Kasumi-1 (cell line): Measurements from ENCODE around the gene EZH2.

Experiments used
- DNase-seq, 2 experiments: peaks; one replicate each; lab custom pipeline; 2025; lab: John Stamatoyannopoulos, UW

Gene EZH2

DNA sequence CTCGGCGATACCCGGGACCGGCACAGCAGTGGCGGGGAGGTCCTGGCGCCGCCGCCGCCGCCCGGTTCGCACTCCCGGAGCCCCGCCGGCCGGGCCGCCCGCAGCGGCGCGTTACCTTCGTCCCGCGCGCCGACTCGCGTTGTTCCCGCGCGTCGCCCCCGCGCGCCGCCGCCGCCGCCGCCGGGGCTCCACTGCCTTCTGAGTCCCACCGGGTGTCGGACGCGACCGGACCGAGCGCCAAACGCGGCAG lies at the start of gene EZH2:
Gene EZH2, minus strand, starts transcription at position 243 of the 250 bp plus-strand sequence. CDS start 36,993 bp downstream, outside the sequence.
- DNase-seq: no peak

DNA sequence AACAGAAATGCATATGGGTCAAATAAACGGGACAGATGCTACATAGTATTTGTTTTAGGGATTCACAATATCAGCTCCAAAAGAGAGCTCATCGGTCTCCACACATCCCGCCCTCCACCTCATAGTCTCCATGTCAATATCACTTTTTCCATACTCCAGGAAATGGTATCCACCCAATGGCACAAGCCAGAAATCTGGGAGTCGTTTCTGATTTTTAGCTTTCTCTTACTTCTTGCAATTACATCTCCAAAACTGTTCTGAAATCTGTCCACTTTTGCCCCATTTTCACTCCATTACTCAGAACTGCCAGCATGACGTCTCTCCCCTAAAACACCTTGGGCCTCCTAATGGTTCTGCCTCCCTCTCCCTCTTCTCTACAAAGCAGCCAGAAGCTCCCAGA lies 47.4 kb upstream of the EZH2 start:
- DNase-seq: no peak

DNA sequence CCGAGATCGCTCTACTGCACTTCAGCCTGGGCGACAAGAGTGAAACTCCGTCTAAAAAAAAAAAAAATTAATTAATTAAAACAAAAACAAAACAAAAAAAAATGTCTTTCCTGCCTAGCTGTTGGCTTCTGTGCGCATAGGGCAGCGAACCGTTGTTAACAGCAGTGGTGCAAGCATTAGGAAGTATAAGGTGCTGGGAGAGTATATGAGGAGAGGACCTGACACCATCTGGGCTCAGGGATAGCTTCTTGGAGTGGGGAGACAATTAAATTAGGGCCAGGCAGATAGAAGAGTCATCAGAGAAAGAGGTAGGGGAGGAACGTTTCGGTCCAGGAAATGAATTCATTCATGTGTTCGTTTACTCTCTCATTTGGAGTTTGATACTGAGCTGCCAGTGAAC lies 46.2 kb upstream of the EZH2 start:
- no peak for DNase-seq

DNA sequence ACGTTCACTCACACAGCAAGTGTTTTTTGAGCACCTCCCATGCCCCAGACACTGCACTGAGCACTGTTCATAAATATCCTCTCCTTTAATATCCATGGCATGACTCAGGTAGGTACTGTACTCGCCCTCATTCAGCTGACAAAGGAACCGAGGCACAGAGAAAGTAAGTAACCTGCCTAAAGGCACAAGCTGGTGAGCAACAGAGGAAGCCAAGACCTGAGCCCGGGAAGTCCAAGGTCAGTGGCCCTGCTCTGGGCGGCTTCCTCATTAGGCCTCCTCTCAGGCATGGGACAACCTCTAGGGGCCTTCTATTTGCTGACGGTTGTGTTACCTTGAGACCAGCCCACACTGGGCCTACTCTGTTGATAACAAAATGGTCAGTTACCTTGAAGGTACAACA lies 45.1 kb upstream of the EZH2 start:
- no peak for DNase-seq

DNA sequence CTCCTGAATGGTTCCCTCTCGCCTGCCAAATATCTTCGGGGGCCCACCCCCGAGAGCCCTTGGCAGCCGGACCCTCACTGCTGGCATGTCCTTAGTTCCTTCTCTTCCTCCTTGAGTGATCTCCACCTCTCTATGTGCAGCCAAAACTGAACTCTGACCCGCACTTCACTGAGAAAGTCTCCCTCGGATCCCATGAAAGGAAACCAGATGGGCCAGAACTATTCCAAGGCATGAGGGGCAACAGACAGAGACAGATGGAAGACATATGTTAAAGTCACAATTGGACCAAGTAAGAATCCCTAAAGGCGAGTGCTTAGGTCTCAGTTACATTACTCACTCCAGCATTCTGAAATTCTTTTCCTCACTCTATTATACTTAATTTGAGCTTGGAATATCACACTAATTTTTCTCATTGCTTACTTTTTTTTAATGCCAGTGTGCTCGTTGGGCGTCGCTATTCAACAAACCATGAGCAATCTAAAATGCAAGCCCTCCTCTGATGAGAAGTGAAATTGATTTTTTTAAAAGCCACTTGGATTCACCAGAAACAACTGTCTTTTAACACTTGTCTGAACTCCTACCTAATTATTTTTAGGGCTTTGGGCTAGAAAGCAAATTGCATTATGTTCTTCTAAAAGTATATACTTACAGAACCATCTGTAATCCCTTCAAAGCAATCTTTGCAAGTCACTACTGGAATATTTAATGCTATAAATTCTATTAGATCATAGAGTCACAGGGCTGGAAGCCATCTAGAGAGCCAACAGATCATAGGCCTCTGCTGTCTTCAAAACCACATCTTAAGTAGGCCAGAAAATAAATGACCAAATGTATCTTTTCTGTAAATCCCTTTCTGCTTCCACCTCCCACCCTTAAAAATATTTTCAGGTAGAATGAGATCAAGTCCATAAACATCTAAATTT lies 43.3 kb upstream of the EZH2 start:
- no peak for DNase-seq

DNA sequence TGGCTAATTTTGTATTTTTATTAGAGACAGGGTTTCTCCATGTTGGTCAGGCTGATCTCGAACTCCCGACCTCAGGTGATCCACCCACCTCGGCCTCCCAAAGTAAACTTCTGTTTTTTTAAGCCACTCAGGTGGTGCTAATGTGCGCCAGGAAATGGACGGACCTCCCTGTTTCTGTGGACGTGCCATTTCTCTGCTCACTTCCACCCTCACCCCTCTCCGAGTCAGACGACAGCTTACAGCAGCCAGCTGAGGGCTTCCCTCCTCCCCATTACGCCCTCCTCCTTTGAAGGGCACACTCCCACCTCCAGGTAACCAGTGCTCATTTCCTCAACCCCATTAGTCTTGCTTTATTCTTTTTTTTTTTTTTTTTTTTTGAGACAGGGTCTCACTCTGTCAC lies 41.7 kb upstream of the EZH2 start:
- DNase-seq: no peak

DNA sequence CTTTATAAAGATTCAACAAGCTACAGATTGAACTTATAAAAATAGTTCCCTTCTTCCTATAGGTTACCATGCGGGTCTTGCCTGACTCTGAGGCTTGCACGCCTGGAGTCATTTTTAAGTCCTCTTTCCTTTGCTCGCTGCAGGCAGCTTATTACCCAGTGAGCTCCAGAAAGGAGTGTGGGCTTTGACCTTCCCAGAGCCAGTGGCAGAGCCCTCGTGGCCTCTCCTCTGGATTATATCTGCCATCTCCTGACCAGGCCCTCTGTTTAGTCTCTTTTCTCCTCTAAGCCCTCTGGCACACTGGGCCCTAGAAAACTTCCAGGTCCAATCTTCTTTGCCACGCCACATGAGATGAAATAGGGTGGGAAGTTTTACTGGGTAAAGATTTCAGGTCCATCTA lies 39.9 kb upstream of the EZH2 start:
- no peak for DNase-seq

DNA sequence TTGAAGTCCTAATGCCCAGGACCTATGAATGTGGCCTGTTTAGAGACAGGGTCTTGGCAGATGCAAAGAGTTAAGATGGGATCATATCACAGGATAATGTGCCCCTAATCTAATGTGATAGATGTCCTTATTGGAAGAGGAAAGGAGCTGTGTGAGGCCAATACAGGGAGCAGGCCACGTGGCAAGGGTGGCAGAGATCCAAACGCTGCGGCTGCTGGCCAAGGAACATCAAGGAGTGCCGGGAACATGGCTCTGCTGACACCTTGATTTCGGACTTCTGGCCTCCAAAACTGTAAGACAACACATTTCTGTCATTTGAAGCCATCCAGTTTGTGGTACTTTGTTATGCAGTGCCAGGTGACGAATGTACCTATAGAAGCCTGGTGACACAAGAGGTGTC lies 37.7 kb upstream of the EZH2 start:
- DNase-seq: no peak

DNA sequence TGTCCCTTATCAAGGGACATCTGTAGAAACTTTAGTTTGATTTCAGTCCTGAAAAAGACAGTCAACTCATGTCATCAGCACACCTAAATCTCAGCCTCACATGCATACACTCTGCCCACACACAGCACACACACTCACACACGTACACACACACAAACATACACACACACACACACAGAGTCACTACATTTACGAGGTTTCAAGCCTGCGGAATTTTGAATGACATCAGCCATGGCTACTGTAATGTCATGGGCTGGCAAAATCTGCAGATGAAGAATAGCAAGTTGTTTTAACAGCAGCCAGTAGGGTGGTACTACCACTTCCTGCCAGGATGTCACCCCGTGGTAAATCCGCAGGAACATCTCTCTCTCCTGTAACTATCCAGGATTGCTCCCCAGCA lies 37.1 kb upstream of the EZH2 start:
- DNase-seq: no peak

DNA sequence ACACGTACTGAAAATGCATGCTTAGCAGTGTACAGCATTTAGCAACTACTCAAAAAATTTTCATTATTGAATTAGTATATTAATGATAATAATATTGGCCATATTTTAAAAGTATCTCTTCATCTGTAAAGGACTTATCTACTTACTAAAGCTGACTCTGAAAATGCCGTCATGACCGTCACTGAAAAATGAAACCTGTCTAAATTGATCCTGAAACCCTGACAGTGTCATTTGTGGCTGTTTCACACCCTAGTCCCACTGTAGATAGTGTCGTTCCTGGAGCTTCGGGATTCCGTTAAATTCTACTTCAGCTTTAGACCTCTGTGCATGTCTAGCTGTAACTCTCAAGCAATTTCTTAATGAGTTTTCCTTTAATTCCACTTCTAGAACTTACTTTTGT lies 35.8 kb upstream of the EZH2 start:
- DNase-seq: no peak

DNA sequence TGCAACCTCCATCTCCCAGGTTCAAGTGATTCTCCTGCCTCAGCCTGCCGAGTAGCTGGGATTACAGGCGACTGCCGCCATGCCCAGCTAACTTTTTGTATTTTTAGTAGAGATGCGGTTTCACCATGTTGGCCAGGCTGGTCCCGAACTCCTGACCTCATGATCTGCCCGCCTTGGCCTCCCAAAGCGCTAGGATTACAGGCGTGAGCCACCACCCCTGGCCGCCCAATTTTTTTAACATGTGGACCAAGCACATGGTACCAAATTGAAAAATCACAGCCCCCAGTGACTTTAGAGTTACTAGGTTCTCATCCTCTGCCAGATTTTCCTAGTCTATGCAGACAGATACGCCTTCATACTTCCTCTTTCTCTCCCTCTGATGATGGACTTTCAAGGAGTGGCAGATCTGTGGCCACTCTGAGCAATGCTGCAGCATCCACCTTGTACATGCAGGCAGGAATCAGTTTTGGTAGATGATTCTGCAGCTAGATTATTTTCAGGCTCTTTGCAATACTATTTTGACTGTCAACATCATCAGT lies 34.0 kb upstream of the EZH2 start:
- peak in 1 of 2 experiments; percentile 28 for DNase-seq

DNA sequence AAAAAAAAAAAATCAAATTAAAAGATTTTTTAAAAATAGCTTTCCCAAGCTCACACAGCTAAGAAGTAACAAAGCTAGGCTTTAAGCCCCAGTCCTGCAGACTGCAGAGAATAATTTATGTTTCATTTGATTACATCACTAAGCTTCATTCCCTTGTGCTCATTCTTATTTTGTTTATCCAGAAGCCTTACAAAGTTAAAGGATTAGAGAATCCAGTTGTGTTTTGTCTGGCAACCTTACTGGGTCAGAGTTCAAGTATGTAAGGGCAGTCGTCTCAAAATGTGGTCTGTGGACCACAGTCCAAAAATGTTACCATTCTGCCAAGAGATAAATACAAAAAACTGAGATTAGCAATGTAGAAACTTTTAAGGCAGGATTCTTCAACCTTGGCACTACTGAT lies 32.1 kb upstream of the EZH2 start:
- DNase-seq: no peak

DNA sequence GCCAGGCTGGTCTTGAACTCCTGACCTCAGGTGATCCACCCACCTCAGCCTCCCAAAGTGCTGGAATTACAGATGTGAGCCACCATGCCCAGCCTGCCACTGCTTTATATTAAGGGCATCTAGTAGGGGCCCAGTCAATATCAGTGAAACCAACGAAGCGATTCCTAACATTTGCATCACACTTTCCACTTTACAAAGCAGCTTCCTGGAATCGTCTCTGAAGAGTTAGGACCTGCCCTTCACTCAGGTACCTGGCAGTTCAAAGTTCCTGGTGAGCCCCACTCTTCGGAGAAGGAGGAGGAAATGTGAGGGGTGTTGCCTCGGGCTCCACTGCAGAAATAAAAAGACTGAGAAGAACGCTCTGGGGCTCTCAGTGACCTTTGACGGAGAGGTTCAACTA lies 31.1 kb upstream of the EZH2 start:
- DNase-seq: no peak

DNA sequence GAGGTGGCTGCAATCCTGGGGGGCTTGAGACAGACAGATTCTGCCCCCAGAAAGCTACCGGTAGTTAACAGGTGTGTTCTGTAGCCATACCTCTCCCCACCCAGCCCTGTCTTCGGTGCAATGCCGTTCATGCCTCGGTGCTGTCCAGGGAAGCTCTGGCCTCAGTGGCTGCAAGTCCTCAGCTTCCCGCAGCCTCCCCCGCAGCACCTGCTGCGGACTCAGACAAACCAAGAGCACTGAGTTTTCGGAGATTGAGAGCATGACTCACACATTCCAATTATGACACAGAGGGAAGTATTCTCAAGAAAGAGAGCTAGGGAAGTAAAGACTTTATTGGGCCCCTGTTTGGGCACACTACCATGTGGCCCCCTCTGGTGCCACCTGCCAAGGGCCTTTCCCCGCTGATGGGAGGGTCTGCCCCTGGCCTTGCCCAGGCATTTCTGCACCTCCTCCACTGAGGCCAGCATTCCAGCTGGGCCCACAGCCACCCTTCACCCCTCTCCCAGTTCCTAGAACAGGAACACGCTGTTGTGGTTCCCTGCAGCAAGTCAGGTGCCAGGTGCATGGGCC lies 30.2 kb upstream of the EZH2 start:
- no peak for DNase-seq

DNA sequence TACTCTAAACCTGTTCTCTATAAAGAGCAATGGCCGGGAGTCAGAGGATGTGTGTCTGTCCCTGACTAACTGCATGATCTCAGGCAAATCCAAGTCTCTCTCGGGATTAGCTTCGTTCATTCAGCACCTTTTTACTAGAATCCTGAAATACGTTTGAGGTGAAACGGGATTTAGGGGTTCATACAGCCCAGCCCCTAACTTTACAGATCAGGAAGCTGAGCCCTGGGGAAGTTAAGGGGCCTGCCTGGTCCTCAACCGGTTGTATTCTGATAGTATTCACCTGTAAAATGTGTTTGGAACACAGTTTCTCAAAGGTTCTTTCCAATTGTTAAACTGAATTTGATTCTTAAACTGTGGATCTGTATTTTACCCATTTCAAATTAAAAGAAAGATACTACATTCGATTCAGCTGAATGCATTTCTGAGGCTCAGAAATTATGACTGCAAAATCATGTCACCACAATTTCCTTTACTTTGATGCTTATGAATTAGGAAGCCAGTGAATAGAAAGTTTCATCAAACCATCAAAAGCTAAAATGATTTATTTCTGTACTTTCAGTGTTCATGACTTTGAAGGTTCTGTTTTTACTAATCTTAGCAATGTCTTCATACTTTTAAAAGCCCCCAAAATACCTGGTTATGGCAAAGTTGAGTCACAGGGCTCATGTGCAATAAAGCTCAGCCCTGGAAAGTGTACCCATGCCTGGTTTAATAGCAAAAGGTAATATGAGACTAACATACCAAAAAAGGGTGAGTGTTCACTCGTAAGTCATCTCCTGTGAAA lies 28.9 kb upstream of the EZH2 start:
- no peak for DNase-seq

DNA sequence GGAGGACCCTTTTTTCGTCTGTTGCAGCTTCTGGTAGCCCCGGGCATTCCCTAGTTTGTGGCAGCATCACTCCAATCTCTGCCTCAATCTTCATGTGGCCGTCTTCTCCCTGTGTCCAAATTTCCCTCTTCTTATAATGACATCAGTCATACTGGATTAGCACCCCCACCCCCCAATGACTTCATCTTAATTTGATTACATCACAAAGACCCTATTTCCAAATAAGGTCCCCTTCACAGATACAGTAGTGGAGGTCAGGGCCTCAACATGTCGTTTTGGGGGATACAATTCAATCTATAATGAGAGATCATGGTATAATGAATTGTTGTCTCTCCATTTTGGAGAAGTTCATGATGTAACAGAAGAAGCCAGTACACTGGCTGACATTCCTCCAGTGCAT lies 28.1 kb upstream of the EZH2 start:
- DNase-seq: no peak

DNA sequence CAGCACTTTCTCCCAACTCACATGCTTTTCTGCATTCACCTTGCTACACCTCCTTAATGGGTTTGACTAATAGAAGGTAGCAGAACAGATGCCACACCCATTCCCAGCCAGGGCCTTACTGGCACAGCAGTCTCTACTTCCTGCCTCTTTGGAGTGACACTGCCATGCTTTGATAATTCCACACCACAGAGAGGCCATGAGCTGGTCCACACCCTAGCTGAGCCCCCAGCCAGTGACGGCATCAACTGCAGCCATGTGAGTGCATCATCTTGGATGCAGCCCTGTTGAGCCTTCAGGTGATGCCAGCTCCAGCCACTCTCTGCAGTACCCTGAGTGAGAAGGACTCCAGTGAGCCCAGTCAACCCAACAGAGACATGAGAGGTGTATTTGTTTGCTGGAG lies 27.5 kb upstream of the EZH2 start:
- DNase-seq: no peak

DNA sequence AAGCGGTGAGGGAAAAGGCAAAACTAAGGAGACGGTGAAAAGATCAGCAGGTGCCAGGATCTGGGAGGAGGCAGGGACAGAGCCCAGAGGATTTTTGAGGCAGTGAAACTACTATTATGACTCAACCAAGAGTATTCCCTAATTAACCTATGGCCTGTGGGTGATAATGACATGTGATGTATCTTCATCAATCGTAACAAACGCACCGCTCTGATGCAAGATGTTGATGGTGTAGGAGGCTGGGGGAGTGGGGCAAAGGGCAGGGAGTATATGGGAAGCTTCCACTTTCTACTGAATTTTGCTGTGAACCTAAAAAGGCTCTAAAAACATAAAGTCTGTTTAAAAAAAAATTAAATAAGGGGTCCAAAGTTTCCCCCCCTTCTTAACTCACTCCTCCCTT lies 25.5 kb upstream of the EZH2 start:
- no peak for DNase-seq

DNA sequence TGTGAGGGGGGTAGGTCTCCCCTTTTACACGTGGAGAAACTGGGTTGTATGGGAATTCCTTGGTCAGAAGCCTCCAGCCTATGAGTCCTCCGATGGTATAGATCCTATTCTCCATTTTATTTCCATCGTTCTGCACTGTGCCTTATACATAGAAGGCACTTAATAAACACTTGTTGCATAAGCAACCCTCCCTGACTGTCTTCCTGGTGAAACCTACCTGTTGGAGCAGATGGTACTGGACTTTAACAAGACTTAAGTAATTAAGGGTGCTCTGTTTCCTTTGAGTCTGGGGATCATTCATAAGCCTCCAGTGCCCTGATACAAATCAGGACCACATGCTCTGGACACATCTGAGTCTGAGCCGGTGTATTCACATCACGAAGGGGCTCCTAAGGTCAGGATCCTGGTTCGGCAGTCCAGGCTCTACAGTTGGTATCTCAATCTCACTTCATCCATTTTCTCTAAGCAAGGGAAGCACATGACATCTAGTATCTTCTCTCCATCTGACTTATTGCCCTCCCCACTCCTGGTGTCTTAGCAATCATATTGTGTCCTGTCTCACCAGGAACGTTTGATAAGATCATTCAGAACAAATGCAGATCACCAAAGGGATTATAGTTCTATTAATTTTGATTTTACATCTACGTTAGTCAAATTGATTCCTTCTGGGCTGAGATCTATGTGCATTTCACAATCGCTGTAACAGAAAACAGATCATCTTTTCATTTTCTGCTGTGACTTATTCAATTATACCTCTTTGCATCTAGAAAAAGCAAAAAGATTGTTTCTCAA lies 22.8 kb upstream of the EZH2 start:
- DNase-seq: no peak

DNA sequence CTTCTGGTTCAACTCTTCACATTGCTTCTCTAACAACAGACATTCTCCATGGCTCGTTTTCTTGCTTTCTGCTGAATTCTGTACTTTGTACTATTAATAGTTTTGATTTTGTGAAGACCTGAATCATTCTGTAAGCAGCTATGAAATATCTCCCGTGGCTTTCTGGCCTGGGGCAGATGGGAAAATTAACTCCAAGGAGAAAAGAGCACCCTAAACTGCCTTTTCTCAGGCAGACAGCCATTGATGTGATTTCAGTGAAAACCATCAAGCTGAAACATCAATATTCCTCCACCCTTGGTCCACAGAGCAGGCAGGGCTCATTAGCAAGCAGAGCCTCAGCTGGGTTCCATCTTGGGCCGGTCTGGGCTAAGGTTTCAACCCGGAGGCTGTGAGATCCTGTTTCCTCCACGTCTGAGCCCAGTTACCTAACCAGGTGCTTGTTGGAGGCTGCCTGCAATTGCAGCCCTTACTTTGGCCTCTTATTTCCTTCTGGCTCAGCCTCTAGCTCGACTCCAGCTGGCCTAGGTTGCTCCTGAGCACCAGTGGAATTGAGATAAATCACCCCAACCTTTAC lies 21.1 kb upstream of the EZH2 start:
- no peak for DNase-seq

DNA sequence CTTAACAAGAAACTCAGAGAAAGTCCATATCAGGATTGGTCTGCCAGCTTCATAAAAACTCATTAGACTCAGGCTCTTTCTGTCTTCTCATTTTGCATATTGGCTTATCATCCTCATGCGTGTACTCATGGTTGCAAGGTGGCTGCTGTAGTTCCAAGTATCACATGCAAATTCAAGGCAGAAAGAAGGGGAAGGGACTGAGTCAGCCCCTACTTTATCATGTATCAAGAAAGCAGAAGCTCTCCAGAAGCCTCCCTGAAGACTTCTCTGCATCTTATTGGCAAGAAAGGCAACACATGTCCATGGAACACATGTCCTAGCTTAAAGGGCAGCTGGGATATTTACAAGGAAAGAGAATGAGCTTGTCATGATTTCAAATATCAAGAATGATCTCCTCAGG lies 19.4 kb upstream of the EZH2 start:
- DNase-seq: no peak

DNA sequence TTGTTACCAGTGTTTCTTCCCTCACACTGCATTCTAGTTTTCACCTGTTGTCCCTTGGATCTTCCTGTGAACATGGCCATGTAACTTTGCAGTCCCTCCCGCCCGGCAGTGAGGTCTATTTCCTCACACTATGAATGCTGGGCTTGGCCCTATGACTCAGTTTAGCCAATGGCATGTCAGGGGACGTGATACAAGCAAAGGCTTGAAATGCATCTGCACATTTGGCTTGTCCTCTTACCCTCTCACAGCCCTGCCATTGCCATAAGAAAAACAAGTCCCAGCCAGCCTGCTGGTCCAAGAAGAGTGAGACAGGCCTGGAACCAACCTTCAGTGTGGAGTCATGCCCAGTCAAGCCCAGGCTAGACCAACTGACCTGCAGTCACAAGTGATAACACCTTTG lies 17.1 kb upstream of the EZH2 start:
- no peak for DNase-seq
